Endometrial microvascular endothelial cells (primary cell): ENCODE measurements around the gene TMEM168. TPM values are rescaled to one million over a fixed set of nuclear protein-coding genes. Genes with fewer than 3 reads are reported as not detected.

ENCODE experiments used
- in situ Hi-C: cut with HindIII; loops from 2 replicates; pipeline ENCODE4 v1.10.0; 2017; ENCODE audit warnings: low sequenced_read_pairs, low pct_unique_long_range_greater_than_20kb; ENCODE audit errors: inconsistent ontology term
- total RNA-seq: library from RNA; depleted of rRNA; stranded (reverse); fragments of >200 nt; gene quantifications from one replicate; pipeline ENCODE4 v1.2.3, GENCODE V29; 2015; ENCODE audit errors: inconsistent ontology term

The TMEM168 gene
- total RNA-seq, 1 donor from 2014 or later = 19.1 TPM

DNA sequence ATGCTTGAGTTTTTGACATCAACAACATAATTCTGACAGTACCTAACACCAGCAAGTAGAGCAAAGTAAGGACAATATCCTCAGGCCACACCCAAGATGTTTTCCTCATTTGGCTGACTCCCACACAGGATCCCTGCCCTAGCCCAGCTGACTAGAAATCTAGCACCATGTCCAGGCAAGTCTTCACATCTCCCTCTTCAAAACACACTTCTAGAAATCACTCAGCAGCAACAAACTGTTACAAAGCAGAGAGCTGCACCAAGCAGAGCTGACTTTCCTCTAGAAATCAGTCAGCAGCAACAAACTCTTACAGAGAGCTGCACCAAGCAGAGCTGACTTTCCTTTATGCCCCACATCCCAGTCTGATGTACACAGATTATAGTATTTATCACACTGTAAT lies 7.7 kb downstream of the TMEM168 start:
- in situ Hi-C loops = no loop called here

DNA sequence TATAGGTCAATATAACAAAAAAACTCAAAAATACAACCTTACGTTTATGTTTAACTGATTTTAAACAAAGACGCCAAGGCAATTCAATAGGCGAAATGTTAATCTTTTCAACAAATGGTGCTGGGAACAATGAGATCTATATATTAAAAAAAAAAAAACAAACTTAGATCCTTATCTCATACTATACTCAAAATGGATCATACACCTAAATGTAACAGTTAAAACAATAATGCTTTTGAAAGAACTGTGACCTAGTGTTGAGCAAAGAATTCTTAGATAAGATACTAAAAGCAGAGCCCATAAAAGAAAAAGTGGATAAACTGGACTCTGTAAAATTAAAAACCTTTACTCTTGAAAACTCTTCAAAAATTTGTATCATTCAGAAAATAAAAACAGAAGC lies 8.6 kb downstream of the TMEM168 start:
- in situ Hi-C loops = no loop called here

DNA sequence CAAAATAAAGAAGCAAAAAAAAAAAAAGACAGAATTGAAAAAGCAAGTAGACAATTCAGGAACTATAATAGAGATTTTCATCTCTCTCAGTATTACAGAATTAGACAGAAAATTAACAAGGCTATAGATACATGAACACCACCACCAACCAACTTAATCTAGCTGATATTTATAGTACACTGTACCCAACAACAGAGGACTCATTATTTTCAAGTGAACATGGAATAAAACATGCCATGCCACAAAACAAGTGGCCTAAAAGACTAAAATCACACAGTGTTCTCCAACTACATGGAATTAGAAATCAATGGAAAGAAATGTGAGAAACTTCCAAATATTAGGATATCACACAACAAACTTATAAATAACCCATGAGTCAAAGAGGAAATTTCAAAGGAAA lies 9.1 kb downstream of the TMEM168 start:
- in situ Hi-C loops = no loop called here

GRCh38 chr7:112779667-112780066 lies 10.5 kb downstream of the TMEM168 start:
- in situ Hi-C loops = no loop called here

- in situ Hi-C loops = no loop called here
These were observed 12.8 kb downstream of the TMEM168 start for GRCh38 chr7:112777406-112777805.

- in situ Hi-C loops = no loop called here
These were observed 19.0 kb downstream of the TMEM168 start for GRCh38 chr7:112771166-112771565.

GRCh38 chr7:112770051-112770450 lies 20.1 kb downstream of the TMEM168 start:
- in situ Hi-C loops = no loop called here

DNA sequence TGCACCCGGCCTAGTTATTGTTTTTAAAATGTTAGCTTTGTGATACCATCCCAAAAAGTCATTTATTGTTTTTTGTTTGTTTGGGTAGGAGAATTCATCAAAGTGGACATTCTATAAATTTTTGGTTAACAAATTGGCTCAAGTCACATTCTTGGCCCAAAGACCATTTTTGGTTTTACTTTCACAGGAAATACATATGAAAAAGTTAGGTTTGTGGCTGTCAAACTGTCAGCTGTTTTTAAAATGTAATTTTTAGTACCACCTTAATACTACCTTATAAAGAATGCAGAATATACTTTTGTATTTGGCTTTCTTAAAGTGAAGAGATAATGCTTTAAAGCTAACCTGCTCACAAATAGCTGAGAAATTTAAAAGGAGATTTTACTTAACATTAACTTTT lies 25.1 kb downstream of the TMEM168 start:
- in situ Hi-C loops = no loop called here

- in situ Hi-C loops = no loop called here
These were observed 26.2 kb downstream of the TMEM168 start for GRCh38 chr7:112763996-112764395.

GRCh38 chr7:112763298-112763697 lies 26.9 kb downstream of the TMEM168 start:
- in situ Hi-C loops = no loop called here

DNA sequence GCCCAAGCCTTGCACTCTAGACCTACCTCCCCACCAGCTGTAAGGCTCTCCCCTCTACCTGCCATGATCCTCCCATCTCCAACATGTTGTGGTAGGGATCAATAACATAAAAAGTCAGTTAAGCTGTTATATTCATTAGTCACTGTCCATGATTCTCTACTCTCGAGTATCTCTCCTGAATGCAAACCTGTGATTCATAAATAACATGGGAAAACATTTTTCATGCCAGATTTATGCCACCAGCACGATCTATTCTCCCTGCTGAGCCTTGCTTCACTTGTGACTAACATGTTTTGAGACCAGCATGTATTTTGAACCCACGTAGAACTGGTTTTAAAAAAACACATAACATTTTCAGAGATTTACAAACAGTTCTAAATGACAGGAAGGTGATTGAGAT lies 30.3 kb downstream of the TMEM168 start:
- in situ Hi-C loops = no loop called here

- in situ Hi-C loops = no loop called here
These were observed 32.9 kb downstream of the TMEM168 start for GRCh38 chr7:112757337-112757736.

- in situ Hi-C loops = no loop called here
These were observed 36.9 kb downstream of the TMEM168 start for GRCh38 chr7:112753298-112753697.

DNA sequence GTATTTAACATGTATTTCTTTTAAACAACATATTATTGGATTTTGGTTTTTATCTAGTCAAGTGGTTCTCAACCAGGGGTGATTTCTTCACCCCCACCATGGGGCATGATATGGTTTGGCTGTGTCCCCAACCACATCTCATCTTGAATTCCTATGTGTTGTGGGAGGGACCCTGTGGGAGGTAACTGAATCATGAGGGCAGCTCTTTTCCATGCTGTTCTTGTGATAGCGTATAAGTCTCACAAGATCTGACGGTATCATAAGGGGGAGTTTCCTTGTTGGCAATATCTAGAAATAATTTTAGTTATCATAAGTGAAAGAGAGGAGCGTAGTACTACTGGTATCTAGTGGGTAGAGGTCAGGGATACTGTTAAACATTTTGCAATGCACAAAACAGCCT lies 37.6 kb downstream of the TMEM168 start:
- in situ Hi-C loops = no loop called here

- in situ Hi-C loops = no loop called here
These were observed 40.4 kb downstream of the TMEM168 start for GRCh38 chr7:112749775-112750174.

- in situ Hi-C loops = no loop called here
These were observed 41.8 kb downstream of the TMEM168 start for GRCh38 chr7:112748381-112748780.

GRCh38 chr7:112745635-112746034 lies 44.6 kb downstream of the TMEM168 start:
- in situ Hi-C loops = no loop called here

GRCh38 chr7:112744818-112745217 lies 45.4 kb downstream of the TMEM168 start:
- in situ Hi-C loops = no loop called here

DNA sequence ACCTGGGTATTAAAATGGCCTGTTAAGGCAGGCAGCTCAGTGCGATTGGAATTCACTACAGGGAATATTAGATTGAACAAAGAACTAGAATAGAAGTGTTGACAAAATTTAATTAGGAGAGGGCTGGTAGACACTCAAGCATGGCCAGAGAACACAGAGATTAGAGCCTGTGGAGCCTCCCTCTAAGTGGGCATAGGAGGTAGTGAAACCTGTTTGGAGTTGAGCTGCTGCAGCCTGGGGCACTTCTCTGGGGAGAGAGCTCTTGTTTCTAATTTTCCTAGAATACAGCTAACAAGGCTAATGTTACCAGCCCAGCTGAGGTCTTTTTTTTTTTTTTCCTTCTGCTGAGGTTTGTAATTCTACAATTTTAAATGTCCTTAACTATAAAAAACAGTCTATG lies 46.4 kb downstream of the TMEM168 start:
- in situ Hi-C loops = no loop called here

- in situ Hi-C loops = no loop called here
These were observed 49.5 kb downstream of the TMEM168 start for GRCh38 chr7:112740667-112741066.

- in situ Hi-C loops = no loop called here
These were observed 50.6 kb downstream of the TMEM168 start for GRCh38 chr7:112739436-112740180.
